GM18858 (cell line): Measurements from ENCODE around the gene GSTT2B.
"Not testable (repeated sequence)": the region's sequence is repeated elsewhere in the genome, so short reads cannot be mapped to it uniquely, and the experiment has no call there.

ENCODE experiments used
- ATAC-seq: cut with Tn5 transposase; IDR thresholded peaks from one replicate; pipeline ENCODE4 v1.9.1; 2021; ENCODE audit not compliant: unreplicated experiment

Gene GSTT2B

DNA sequence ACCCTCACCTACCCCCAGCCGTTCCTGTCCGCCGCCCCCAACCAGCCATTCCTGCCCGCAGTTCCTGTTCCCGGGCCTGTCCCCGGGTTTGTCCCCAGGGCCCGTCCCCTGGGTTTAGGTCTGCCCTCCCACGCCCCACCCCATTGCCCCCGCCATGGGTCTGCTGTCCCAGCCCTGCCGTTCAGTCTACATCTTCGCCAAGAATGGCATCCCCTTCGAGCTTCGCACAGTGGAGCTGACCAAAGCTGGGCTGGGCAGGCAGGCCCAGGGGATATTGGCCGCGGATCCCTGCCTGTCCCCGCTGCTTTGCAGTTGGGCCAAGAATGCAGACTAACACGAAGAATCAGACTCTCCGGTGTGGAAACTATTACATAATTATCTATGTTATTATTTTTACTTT lies 11.2 kb downstream of the GSTT2B start:
- not testable (repeated sequence) for ATAC-seq

DNA sequence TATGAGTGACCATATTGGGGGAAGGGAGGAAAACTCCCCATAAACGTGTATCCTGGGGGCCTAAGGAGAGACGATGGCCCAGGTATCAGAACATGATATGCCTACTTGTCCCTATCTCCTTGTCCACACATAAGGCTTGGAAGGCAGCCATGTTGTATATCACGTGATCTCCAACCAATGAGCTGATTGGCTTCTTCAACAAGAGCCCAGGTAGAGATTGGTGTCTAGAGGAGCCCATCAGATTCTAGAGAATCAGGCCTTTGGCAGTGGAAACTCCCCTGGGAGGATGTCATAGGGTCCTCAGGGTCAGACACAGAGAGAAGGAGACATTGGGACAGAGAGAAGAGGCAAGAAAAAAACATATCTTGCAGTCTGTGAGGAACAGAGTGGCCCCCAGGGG lies 13.6 kb downstream of the GSTT2B start:
- ATAC-seq: not testable (repeated sequence)

DNA sequence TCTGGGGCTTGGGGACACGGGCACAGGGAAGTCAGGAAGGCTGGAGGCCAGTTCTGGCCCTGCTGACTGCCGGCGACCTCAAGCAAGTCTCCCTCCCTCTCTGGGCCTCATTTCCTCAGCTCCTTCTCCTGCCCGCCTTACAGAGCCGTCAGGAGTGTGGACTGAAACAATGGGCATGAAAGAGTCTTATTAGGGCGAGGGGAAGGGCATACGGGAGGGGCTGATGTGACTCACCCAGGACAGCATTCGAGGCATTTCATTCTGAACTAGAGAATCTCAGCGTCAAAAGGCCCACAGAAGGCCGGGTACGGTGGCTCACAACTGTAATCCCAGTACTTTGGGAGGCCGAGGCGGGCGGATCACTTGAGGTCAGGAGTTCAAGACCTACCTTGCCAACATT lies 20.8 kb downstream of the GSTT2B start:
- not testable (repeated sequence) for ATAC-seq

GRCh38 chr22:23939017-23939357 lies 22.0 kb downstream of the GSTT2B start:
- no peak for ATAC-seq

DNA sequence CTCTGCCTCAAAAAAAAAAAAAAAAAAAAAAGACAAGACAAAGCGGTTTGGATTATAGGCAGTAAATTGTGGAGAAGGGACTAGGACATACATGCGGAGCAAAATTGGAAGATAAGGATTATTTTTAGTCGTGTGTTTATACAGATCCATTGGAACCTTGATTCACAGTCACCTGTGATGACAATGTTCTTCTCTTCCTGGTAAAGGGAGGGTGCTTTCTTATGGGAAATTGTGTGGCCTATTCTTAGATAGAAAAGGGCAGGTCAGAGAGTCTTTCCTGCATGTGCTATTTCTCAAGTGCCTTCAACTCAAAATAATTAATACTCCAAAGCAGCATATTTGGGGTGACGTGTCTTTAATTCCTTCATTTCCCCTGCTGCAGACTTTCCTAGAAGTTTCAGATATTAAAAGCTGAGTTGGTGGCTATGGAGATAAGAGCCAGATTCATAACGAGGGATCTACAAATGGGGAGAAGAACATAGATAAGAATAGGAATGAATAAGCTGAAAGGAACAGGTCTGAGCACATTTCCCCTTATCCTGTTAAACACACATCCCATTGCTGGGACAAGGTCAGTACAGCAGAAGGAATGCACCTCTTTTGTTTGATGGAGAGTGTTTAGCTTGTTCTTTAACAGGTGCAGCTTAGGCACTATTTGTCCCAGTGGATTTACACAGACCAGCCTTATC lies 22.5 kb downstream of the GSTT2B start:
- no peak for ATAC-seq

- ATAC-seq: no peak
Observed at GRCh38 chr22:23926561-23926960, 34.4 kb downstream of the GSTT2B start.

GRCh38 chr22:23925020-23925606 lies 35.9 kb downstream of the GSTT2B start:
- no peak for ATAC-seq

DNA sequence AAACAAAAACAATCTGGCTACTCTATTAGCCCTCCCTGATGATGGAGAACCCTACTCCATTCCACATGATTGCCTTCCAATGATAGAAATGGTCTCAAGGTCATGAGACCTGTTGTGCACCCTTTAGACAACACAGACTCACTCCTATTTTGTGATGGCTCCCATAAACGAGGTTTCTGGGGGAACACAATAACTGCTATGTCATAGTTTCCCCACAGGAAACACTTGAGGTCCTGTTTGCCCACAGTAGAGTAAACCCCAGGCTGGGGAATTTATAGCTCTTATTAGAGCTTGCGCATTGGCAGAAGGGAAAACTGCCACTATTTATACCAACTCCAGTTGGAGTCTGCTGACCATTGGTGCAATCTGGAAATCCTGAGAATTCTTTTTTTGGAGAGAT lies 38.1 kb downstream of the GSTT2B start:
- ATAC-seq: no peak

DNA sequence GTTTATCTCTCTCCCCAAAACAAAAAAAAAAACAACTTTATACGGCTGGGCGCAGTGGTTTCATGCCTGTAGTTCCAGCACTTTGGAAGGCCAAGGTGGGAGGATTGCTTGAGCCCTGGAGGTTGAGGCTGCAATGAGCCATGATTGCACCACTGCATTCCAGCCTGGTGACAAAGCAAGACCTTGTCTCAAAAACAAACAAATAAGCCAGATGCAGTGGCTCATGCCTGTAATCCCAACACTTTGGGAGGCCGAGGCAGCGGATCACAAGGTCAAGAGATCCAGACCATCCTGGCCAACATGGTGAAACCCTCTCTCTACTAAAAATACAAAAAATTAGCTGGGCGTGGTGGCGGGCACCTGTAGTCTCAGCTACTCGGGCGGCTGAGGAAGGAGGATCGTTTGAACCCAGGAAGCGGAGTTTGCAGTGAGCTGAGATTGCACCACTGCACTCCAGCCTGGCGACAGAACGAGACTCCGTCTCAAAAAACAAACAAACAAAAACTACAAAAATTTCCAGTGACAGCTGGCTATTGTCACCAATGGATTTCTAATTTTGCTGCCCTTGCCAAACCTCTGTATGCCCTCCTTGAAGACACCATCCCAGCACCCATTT lies 39.3 kb downstream of the GSTT2B start:
- not testable (repeated sequence) for ATAC-seq

- ATAC-seq: not testable (repeated sequence)
Observed at GRCh38 chr22:23920267-23920611, 40.8 kb downstream of the GSTT2B start.

GRCh38 chr22:23915290-23915689 lies 45.7 kb downstream of the GSTT2B start:
- ATAC-seq: no peak

- ATAC-seq: peak; percentile 87
Observed at GRCh38 chr22:23913661-23914353, 47.2 kb downstream of the GSTT2B start.

- ATAC-seq: no peak
Observed at GRCh38 chr22:23913306-23913660, 47.7 kb downstream of the GSTT2B start.

DNA sequence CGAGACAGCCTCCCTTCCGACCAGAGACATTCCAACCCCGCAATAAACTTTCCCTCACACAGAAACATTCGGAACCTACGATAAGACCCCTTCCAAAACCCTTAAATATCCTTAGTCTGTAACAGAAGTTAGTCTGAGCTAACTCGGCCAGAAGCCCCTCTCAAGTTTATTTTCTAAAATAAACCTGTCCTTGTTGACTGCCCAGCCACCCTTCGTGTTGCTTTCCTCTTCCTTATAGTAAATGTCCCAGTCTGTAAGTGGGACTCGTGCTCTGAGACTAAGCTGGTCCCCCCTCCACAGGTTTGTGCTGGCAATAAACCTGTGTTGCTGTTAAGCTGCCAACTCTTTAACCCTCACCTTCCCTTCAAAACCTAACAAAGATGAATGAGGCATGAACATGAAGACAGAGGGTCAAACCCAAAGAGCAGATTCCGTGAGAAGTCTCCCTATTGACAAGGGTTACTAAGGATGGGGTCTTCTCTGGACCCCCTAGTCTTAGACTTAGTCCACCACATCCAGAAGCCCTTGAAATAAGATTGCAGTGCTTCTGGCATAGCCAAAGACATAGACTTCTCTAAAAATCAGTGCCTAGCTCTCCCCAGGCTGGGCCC lies 48.6 kb downstream of the GSTT2B start:
- no peak for ATAC-seq

GRCh38 chr22:23911318-23911980 lies 49.5 kb downstream of the GSTT2B start:
- ATAC-seq: no peak

- ATAC-seq: no peak
Observed at GRCh38 chr22:23910496-23911190, 50.4 kb downstream of the GSTT2B start.

- no peak for ATAC-seq
Observed at GRCh38 chr22:23909296-23909898, 51.6 kb downstream of the GSTT2B start.

- no peak for ATAC-seq
Observed at GRCh38 chr22:23908587-23909205, 52.3 kb downstream of the GSTT2B start.

- not testable (repeated sequence) for ATAC-seq
Observed at GRCh38 chr22:23907423-23907822, 53.6 kb downstream of the GSTT2B start.
